ENCODE measurements around the gene EPS15.

DNA sequence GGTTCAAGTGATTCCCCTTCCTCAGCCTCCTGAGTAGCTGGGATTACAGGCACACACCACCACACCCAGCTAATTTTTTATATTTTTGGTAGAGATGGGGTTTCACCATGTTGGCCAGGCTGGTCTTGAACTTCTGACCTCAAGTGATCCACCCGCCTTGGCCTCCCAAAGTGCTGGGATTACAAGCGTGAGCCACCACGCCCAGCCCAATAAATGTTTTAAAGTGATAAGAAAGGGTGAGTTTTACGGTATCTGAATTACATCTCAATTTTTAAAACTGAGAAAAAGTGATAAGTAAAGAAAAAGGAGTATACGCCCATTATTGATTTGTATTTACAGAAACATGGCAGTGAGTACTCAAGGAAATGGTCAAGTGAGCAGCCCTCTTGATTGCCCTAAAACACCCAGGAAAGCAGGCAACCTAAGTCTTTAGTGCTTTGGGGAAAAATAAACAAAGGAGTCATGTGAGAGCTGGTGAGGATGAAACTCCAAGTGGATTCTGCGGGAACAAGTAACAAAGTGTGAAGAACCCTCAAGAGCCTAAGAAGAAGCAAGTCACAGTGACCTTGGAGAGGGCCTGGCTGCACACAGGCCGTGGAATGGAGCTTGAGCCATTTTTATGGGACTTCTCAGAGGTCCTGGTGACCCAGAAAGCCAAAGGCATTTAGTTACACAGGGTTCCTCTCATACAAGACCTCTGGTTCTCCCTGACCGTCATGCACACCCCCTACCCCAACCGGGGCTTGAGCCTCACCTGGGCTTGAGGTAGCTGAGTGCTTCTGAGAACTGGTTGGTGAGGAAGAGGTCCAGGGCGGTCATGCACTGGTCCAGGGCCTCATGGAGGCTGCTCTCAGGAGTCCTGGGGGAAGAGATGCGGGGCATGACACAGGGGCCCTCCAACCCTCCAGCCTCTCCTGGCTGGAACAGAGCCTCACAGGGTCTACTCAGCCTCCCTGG, 197.8 kb downstream of the EPS15 start:
- TF ChIP-seq, protein P1, sequence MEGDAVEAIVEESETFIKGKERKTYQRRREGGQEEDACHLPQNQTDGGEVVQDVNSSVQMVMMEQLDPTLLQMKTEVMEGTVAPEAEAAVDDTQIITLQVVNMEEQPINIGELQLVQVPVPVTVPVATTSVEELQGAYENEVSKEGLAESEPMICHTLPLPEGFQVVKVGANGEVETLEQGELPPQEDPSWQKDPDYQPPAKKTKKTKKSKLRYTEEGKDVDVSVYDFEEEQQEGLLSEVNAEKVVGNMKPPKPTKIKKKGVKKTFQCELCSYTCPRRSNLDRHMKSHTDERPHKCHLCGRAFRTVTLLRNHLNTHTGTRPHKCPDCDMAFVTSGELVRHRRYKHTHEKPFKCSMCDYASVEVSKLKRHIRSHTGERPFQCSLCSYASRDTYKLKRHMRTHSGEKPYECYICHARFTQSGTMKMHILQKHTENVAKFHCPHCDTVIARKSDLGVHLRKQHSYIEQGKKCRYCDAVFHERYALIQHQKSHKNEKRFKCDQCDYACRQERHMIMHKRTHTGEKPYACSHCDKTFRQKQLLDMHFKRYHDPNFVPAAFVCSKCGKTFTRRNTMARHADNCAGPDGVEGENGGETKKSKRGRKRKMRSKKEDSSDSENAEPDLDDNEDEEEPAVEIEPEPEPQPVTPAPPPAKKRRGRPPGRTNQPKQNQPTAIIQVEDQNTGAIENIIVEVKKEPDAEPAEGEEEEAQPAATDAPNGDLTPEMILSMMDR (IDR thresholded peaks at IDR 0.05; ENCODE audit: poor library complexity) = no peak
- no peak for TF ChIP-seq EZH2 (IDR thresholded peaks at IDR 0.05; ENCODE audit: borderline replicate concordance)

Measured in hepatocyte (in vitro differentiated cells).